OCI-LY7 (cell line): ENCODE data around the gene SLC13A5. TPM values are rescaled to one million over a fixed set of nuclear protein-coding genes. Genes with fewer than 3 reads are reported as not detected.

ENCODE experiments used
- BruUV-seq: library from RNA; stranded (reverse); fragments of 400-500 nt; replicated peaks from 2 replicates; lab custom pipeline; 2021; lab: Mats Ljungman, UMichigan
- CTCF ChIA-PET: fragments of 300-600 bp; sonication (Branson Sonifier 250); formaldehyde crosslinking; loops from one replicate; lab custom pipeline; 2022; ENCODE audit warnings: antibody characterized with exemption; ENCODE audit not compliant: unreplicated experiment; lab: Charles Lee
- POLR2A ChIA-PET: fragments of 300-600 bp; sonication (Branson Sonifier 250); formaldehyde crosslinking; loops from one replicate; lab custom pipeline; 2022; ENCODE audit warnings: antibody characterized with exemption; lab: Charles Lee
- DNase-seq: peaks from one replicate; pipeline ENCODE4 v3.0.0-alpha.2; 2015; ENCODE audit warnings: low spot score
- H2AFZ ChIP-seq: fragments of 200-600 bp; sonication (generic), shearing (Covaris generic); 2 replicates; pipeline ENCODE4 v1.6.1; 2014; ENCODE audit warnings: mild to moderate bottlenecking, antibody characterized with exemption, low read length, moderate library complexity
- H3K27ac ChIP-seq: fragments of 200-600 bp; sonication (generic); 2 replicates; pipeline ENCODE4 v1.5.1; 2014; ENCODE audit warnings: mixed run types, low read depth, mild to moderate bottlenecking, moderate library complexity, low read length, inconsistent platforms; ENCODE audit not compliant: poor library complexity, severe bottlenecking
- H3K36me3 ChIP-seq: fragments of 200-600 bp; sonication (generic); 2 replicates; pipeline ENCODE4 v1.6.1; 2014; ENCODE audit warnings: mild to moderate bottlenecking, antibody characterized with exemption, low read length, moderate library complexity, mixed read lengths; ENCODE audit not compliant: insufficient read depth
- H3K4me1 ChIP-seq: fragments of 200-600 bp; sonication (generic); 2 replicates; pipeline ENCODE4 v1.5.1; 2014; ENCODE audit warnings: mild to moderate bottlenecking, low read length; ENCODE audit not compliant: insufficient read depth, poor library complexity, severe bottlenecking
- H3K4me2 ChIP-seq: fragments of 200-600 bp; sonication (generic); 2 replicates; pipeline ENCODE4 v1.6.1; 2014; ENCODE audit warnings: mild to moderate bottlenecking, low read length
- H3K4me3 ChIP-seq: fragments of 200-600 bp; sonication (generic); 2 replicates; pipeline ENCODE4 v1.5.1; 2014; ENCODE audit warnings: mild to moderate bottlenecking, low read depth, low read length; ENCODE audit not compliant: poor library complexity, severe bottlenecking
- H3K79me2 ChIP-seq: fragments of 200-600 bp; sonication (generic); 2 replicates; pipeline ENCODE4 v1.6.1; 2016; ENCODE audit warnings: low read depth, mild to moderate bottlenecking, low read length, moderate library complexity, mixed read lengths; ENCODE audit not compliant: insufficient read depth
- H3K9me2 ChIP-seq: fragments of 200-600 bp; sonication (generic); 2 replicates; pipeline ENCODE4 v1.6.1; 2016; ENCODE audit warnings: mild to moderate bottlenecking, low read length, mixed read lengths; ENCODE audit not compliant: insufficient read depth
- H3K9me3 ChIP-seq: fragments of 200-600 bp; sonication (generic); 2 replicates; pipeline ENCODE4 v1.6.1; 2014; ENCODE audit warnings: mild to moderate bottlenecking, mixed run types, low read length, mixed read lengths
- H4K20me1 ChIP-seq: fragments of 200-600 bp; sonication (generic); 2 replicates; pipeline ENCODE4 v1.6.1; 2014; ENCODE audit warnings: mild to moderate bottlenecking, antibody characterized with exemption, low read length, moderate library complexity, mixed read lengths; ENCODE audit not compliant: insufficient read depth
- EZH2phosphoT487 ChIP-seq: fragments of 200-600 bp; sonication (generic); IDR thresholded peaks from 2 replicates; pipeline ENCODE4 v1.6.1; 2018; ENCODE audit warnings: low read depth, borderline replicate concordance, mild to moderate bottlenecking, mixed run types, antibody characterized with exemption, low read length, moderate library complexity, mixed read lengths
- intact Hi-C: fragments of 100-400 bp; cut with micrococcal nuclease; formaldehyde crosslinking; loops from one replicate; pipeline ENCODE4 v1.10.0; 2022; ENCODE audit not compliant: unreplicated experiment
- total RNA-seq, 2 experiments: library from RNA; depleted of rRNA in 1 of 2; stranded (reverse); fragments of >200 nt in 1 of 2; shearing (Covaris generic) in 1 of 2; gene quantifications; 2 replicates each; pipeline ENCODE4 v1.2.3, GENCODE V29; 2014 to 2022
- TF ChIP-seq, protein P1 (sequence below): fragments of 200-600 bp; sonication (generic); conservative IDR thresholded peaks from 2 replicates; pipeline ENCODE4 v1.5.1; 2014; ENCODE audit warnings: mild to moderate bottlenecking, antibody characterized with exemption, low read length, moderate library complexity, mixed read lengths

SLC13A5 gene
- total RNA-seq, 2 experiments from 2014 or later: not detected

DNA sequence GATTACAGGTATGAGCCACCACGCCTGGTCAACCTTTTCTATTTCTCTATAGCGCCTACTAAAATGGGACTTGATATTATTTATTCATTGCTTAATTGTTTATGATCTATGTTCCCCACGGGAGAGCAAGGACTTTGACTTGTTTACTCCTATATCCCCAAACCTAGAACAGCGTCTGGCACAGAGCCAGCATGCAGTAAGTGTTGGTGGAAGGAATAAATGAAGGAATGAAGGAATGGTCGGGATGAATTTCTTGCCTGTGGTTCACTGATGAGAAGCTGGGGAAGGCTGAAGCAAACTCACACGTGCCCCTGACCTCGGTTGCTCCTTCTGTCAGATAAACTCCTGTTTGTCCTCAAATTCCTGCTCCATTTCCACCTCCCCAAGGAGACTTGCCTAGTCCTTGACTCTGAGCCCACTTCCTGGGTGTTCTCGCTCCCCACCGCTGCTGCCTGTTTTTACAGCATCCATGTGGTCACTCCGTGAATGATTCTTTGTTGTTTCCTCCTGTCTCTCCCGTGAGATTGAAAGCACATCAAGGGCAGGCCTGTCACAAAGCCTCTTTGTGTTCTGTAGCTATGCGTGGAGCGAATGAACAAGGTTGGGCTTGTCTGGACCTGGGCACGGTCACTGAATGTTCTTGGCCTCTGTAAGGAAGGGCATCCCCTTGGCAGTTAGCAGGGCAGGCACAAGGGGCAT lies 44.3 kb downstream of the SLC13A5 start:
- H3K4me1 ChIP-seq: no peaks in the 10 kb centered on the region
- BruUV-seq: no TSS peak
- intact Hi-C loops: no loop called here
- no peaks in the 10 kb centered on the region for H3K9me3 ChIP-seq
- DNase-seq: no peak
- H3K36me3 ChIP-seq: peaks cover 8% of the 10 kb centered on the region; the same call in 1 of the 2 replicates
- H3K4me2 ChIP-seq: no peak overlapping the region
- H3K9me2 ChIP-seq: no peaks in the 10 kb centered on the region
- no peak overlapping the region for H2AFZ ChIP-seq
- TF ChIP-seq, protein P1, sequence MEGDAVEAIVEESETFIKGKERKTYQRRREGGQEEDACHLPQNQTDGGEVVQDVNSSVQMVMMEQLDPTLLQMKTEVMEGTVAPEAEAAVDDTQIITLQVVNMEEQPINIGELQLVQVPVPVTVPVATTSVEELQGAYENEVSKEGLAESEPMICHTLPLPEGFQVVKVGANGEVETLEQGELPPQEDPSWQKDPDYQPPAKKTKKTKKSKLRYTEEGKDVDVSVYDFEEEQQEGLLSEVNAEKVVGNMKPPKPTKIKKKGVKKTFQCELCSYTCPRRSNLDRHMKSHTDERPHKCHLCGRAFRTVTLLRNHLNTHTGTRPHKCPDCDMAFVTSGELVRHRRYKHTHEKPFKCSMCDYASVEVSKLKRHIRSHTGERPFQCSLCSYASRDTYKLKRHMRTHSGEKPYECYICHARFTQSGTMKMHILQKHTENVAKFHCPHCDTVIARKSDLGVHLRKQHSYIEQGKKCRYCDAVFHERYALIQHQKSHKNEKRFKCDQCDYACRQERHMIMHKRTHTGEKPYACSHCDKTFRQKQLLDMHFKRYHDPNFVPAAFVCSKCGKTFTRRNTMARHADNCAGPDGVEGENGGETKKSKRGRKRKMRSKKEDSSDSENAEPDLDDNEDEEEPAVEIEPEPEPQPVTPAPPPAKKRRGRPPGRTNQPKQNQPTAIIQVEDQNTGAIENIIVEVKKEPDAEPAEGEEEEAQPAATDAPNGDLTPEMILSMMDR: no peak
- TF ChIP-seq EZH2phosphoT487: no peak
- H3K4me3 ChIP-seq: no peak overlapping the region
- no peaks in the 10 kb centered on the region for H3K79me2 ChIP-seq
- ChIA-PET CTCF (no interaction called here), POLR2A (no interaction called here)
- no peaks in the 10 kb centered on the region for H4K20me1 ChIP-seq
- no peak overlapping the region for H3K27ac ChIP-seq

DNA sequence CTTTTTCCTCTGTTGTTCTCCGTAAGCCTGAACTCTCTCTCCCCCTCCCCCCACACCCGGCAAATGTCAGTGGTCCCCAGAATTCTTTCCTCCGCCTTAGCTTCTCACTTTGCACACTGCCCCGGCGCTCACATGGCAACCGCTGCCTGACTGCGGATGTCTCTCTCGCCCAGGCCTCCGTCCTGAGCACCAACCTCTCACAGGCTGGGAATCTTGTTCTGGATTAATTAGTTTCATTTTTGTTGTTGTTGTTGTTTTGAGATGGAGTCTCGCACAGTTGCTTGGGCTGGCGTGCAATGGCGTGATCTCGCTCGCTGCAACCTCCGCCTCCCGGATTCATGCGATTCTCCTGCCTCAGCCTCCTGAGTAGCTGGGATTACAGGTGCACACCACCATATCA lies 45.0 kb downstream of the SLC13A5 start:
- POLR2A ChIA-PET: no interaction called here
- H2AFZ ChIP-seq: no peak overlapping the region
- H3K9me3 ChIP-seq: no peaks in the 10 kb centered on the region
- CTCF ChIA-PET: no interaction called here
- H3K4me2 ChIP-seq: no peak overlapping the region
- BruUV-seq: no TSS peak
- no peaks in the 10 kb centered on the region for H3K79me2 ChIP-seq
- no peaks in the 10 kb centered on the region for H3K9me2 ChIP-seq
- intact Hi-C loops: no loop called here
- TF ChIP-seq, protein P1: no peak
- TF ChIP-seq EZH2phosphoT487: no peak
- DNase-seq: no peak
- H3K36me3 ChIP-seq: peaks cover 13% of the 10 kb centered on the region; the same call in 1 of the 2 replicates
- no peak overlapping the region for H3K4me3 ChIP-seq
- no peaks in the 10 kb centered on the region for H3K4me1 ChIP-seq
- H4K20me1 ChIP-seq: no peaks in the 10 kb centered on the region
- H3K27ac ChIP-seq: no peak overlapping the region

DNA sequence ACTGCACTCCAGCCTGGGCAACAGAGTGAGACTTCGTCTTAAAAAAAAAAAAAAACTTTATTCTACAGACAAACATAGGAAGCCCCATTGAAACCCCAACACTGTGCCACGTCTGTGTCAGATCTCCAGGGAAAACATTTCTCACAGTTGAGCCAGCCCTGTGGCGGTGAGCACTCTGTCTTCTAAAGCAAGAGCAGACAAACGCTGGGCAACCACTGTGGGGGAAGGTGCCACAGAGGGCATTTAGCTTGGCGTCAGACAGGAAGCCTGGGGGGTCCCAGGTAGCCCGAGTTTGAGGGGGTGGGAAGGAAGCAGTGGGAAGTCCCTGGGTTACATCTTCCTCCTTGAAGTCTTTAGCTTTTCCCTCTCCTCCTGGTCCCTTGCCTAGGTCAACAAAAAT lies 45.7 kb downstream of the SLC13A5 start:
- H3K79me2 ChIP-seq: no peaks in the 10 kb centered on the region
- peaks cover 4% of the 10 kb centered on the region for H3K4me1 ChIP-seq
- intact Hi-C loops: loop anchor here (2.0 kb wide), 1 partner anchor 175 kb away; no protein-coding TSS in a partner anchor
- no peak overlapping the region for H2AFZ ChIP-seq
- H3K9me3 ChIP-seq: no peaks in the 10 kb centered on the region
- no peak overlapping the region for H3K4me3 ChIP-seq
- no peak for TF ChIP-seq EZH2phosphoT487
- TF ChIP-seq, protein P1: no peak
- POLR2A ChIA-PET: no interaction called here
- BruUV-seq: no TSS peak
- DNase-seq: no peak
- peaks cover 13% of the 10 kb centered on the region; the same call in 1 of the 2 replicates for H3K36me3 ChIP-seq
- H4K20me1 ChIP-seq: no peaks in the 10 kb centered on the region
- no peak overlapping the region for H3K27ac ChIP-seq
- CTCF ChIA-PET: no interaction called here
- no peak overlapping the region for H3K4me2 ChIP-seq
- H3K9me2 ChIP-seq: no peaks in the 10 kb centered on the region
